Mucosa of gallbladder (tissue), 1 donor: ENCODE results near the gene JAKMIP1. TPM values are rescaled to one million over a fixed set of nuclear protein-coding genes. Genes with fewer than 3 reads are reported as not detected.

Experiments
- DNase-seq: peaks from one replicate; pipeline ENCODE4 v3.0.0-alpha.2; 2020; ENCODE audit warnings: low spot score
- total RNA-seq: library from RNA; stranded (reverse); gene quantifications from one replicate; pipeline ENCODE4 v1.2.1, GENCODE V29; 2021
- donor health status: DM: no; HTN: no; CAD: no.

Gene JAKMIP1
- total RNA-seq, 1 donor from 2014 or later, result 0.37 TPM

GRCh38 chr4:6065166-6065565 lies 135.2 kb downstream of the JAKMIP1 start:
- no peak for DNase-seq

GRCh38 chr4:6064383-6064782 lies 136.0 kb downstream of the JAKMIP1 start:
- no peak for DNase-seq

- DNase-seq, result no peak
Observed at GRCh38 chr4:6063684-6064083, 136.7 kb downstream of the JAKMIP1 start.

- DNase-seq, result no peak
Observed at GRCh38 chr4:6062133-6062532, 138.2 kb downstream of the JAKMIP1 start.

GRCh38 chr4:6059375-6059805 lies 141.0 kb downstream of the JAKMIP1 start:
- DNase-seq, result no peak

- DNase-seq, result no peak
Observed at GRCh38 chr4:6058531-6059374, 141.6 kb downstream of the JAKMIP1 start.

- DNase-seq, result no peak
Observed at GRCh38 chr4:6056976-6057766, 143.2 kb downstream of the JAKMIP1 start.

GRCh38 chr4:6055436-6055835 lies 144.9 kb downstream of the JAKMIP1 start:
- no peak for DNase-seq

GRCh38 chr4:6055030-6055429 lies 145.3 kb downstream of the JAKMIP1 start:
- no peak for DNase-seq

GRCh38 chr4:6054162-6054922 lies 146.0 kb downstream of the JAKMIP1 start:
- DNase-seq, result no peak

GRCh38 chr4:6052679-6053078 lies 147.7 kb downstream of the JAKMIP1 start:
- no peak for DNase-seq

GRCh38 chr4:6050551-6050950 lies 149.8 kb downstream of the JAKMIP1 start:
- DNase-seq, result no peak

- no peak for DNase-seq
Observed at GRCh38 chr4:6049985-6050384, 150.4 kb downstream of the JAKMIP1 start.

- no peak for DNase-seq
Observed at GRCh38 chr4:6049278-6049677, 151.1 kb downstream of the JAKMIP1 start.

GRCh38 chr4:6048537-6048936 lies 151.8 kb downstream of the JAKMIP1 start:
- no peak for DNase-seq

GRCh38 chr4:6047130-6047673 lies 153.1 kb downstream of the JAKMIP1 start:
- DNase-seq, result no peak

- DNase-seq, result no peak
Observed at GRCh38 chr4:6046526-6047129, 153.7 kb downstream of the JAKMIP1 start.

GRCh38 chr4:6044805-6045204 lies 155.5 kb downstream of the JAKMIP1 start:
- DNase-seq, result no peak

GRCh38 chr4:6044276-6044675 lies 156.1 kb downstream of the JAKMIP1 start:
- DNase-seq, result no peak

- no peak for DNase-seq
Observed at GRCh38 chr4:6043843-6044242, 156.5 kb downstream of the JAKMIP1 start.

GRCh38 chr4:6043188-6043587 lies 157.2 kb downstream of the JAKMIP1 start:
- DNase-seq, result no peak
